ENCODE results near the gene PHC2.

The PHC2 gene

GRCh38 chr1:33446590-33446989, 15.7 kb upstream of the PHC2 start:
- no peak for DNase-seq (ENCODE audit: low read depth)

GRCh38 chr1:33445108-33445507, 14.2 kb upstream of the PHC2 start:
- DNase-seq (ENCODE audit: low read depth): no peak

GRCh38 chr1:33443705-33444180, 12.8 kb upstream of the PHC2 start:
- no peak for DNase-seq (ENCODE audit: low read depth)

- DNase-seq (ENCODE audit: low read depth): no peak
Measured at GRCh38 chr1:33443080-33443704, 12.3 kb upstream of the PHC2 start.

- DNase-seq (ENCODE audit: low read depth): no peak
Measured at GRCh38 chr1:33442141-33442540, 11.2 kb upstream of the PHC2 start.

GRCh38 chr1:33441088-33441745, 10.3 kb upstream of the PHC2 start:
- no peak for DNase-seq (ENCODE audit: low read depth)

- no peak for DNase-seq (ENCODE audit: low read depth)
Measured at GRCh38 chr1:33439662-33440061, 8.8 kb upstream of the PHC2 start.

- no peak for DNase-seq (ENCODE audit: low read depth)
Measured at GRCh38 chr1:33438364-33439160, 7.7 kb upstream of the PHC2 start.

GRCh38 chr1:33436557-33437285, 5.8 kb upstream of the PHC2 start:
- no peak for DNase-seq (ENCODE audit: low read depth)

GRCh38 chr1:33435096-33435820, 4.4 kb upstream of the PHC2 start:
- peak; percentile 79 for DNase-seq (ENCODE audit: low read depth)

- DNase-seq (ENCODE audit: low read depth): no peak
Measured at GRCh38 chr1:33434363-33434750, 3.5 kb upstream of the PHC2 start.

- peak; percentile 99 for DNase-seq (ENCODE audit: low read depth)
Measured at GRCh38 chr1:33433509-33434362, 2.8 kb upstream of the PHC2 start.

- DNase-seq (ENCODE audit: low read depth): no peak
Measured at GRCh38 chr1:33429856-33430691, 821 bp downstream of the PHC2 start.

GRCh38 chr1:33429332-33429731, 1.6 kb downstream of the PHC2 start:
- DNase-seq (ENCODE audit: low read depth): no peak

GRCh38 chr1:33428661-33429060, 2.2 kb downstream of the PHC2 start:
- DNase-seq (ENCODE audit: low read depth): no peak

- DNase-seq (ENCODE audit: low read depth): no peak
Measured at GRCh38 chr1:33426916-33427315, 4.0 kb downstream of the PHC2 start.

- no peak for DNase-seq (ENCODE audit: low read depth)
Measured at GRCh38 chr1:33425900-33426299, 5.0 kb downstream of the PHC2 start.

GRCh38 chr1:33424610-33425009, 6.3 kb downstream of the PHC2 start:
- no peak for DNase-seq (ENCODE audit: low read depth)

GRCh38 chr1:33424205-33424604, 6.7 kb downstream of the PHC2 start:
- DNase-seq (ENCODE audit: low read depth): no peak

Data from fibroblast of gingiva (primary cell).